IPS-15b (cell line): Measurements from ENCODE around the gene AACS.

Experiments
- H3K27me3 ChIP-seq: one replicate; pipeline ENCODE4 v1.6.1; 2013; ENCODE audit warnings: low read length; ENCODE audit not compliant: control insufficient read depth, insufficient read depth
- H3K36me3 ChIP-seq: one replicate; pipeline ENCODE4 v1.6.1; 2013; ENCODE audit warnings: low read length; ENCODE audit not compliant: control insufficient read depth, insufficient read depth
- H3K4me1 ChIP-seq: one replicate; pipeline ENCODE4 v1.6.1; 2013; ENCODE audit warnings: mild to moderate bottlenecking, low read length; ENCODE audit not compliant: control insufficient read depth, insufficient read depth
- H3K4me3 ChIP-seq: one replicate; pipeline ENCODE4 v1.5.1; 2013; ENCODE audit warnings: low read depth, low read length
- H3K9ac ChIP-seq: one replicate; pipeline ENCODE4 v1.6.1; 2013; ENCODE audit warnings: low read depth, mild to moderate bottlenecking, low read length
- H3K9me3 ChIP-seq: one replicate; pipeline ENCODE4 v1.6.1; 2013; ENCODE audit warnings: mild to moderate bottlenecking, low read length; ENCODE audit not compliant: control insufficient read depth, insufficient read depth

AACS gene

DNA sequence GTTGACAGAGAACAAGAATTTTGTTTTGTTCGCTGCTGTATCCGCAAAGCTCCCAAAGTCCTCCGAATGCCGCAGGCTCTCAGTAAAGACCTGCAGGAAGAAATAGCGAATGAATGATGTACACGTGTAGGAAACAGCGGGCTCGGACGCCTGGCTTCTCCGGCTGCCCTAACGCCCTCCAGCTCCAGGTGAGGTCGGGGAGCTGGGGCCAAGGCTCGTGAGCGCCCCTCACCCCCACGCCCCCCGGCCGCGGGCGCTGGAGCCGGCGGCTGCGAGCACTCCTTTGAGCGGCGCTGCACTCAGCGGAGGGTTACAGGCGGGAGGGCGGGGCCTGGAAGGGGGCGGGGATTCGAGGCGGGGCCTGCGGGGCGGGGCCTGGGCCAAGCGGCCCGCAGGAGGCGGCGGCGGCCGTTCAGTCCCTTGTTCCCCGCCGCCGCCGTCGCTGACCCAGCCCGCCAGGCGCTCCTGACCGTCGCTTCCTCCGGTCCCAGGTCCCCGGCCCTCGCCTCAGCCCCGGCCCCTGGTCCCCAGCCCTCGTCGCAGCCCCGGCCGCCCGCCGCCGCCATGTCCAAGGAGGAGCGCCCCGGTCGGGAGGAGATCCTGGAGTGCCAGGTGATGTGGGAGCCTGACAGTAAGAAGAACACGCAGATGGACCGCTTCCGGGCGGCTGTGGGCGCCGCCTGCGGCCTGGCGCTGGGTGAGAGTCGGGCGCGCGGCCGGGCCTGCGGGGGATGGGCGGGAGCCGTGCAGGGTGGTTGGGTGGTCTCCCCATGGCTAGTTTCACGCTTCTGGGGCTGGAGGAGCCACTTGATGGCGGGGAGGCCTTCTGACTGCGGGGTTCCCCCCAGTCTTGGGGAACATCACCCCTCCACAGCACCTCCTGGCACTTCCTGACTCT, at the start of gene AACS:
Gene AACS (plus strand): TSS at position 415 of the 898 bp plus-strand sequence. CDS start 150 bp downstream, at position 565.
- H3K36me3 ChIP-seq: peaks cover 9% of the 10 kb centered on the region
- H3K9me3 ChIP-seq: peaks cover 2% of the 10 kb centered on the region
- H3K4me1 ChIP-seq: peaks cover 8% of the 10 kb centered on the region
- H3K27me3 ChIP-seq: no peaks in the 10 kb centered on the region
- H3K9ac ChIP-seq: peak within 1 kb of the TSS; percentile 83
- peak within 1 kb of the TSS; percentile 88 for H3K4me3 ChIP-seq

GRCh38 chr12:125015680-125016310, 49.4 kb upstream of the AACS start:
- Histone ChIP-seq H3K4me3 (no peak overlapping the region), H3K9ac (no peak overlapping the region), H3K27me3 (no peaks in the 10 kb centered on the region), H3K4me1 (no peaks in the 10 kb centered on the region), H3K9me3 (no peaks in the 10 kb centered on the region), H3K36me3 (peaks cover 6% of the 10 kb centered on the region)

DNA sequence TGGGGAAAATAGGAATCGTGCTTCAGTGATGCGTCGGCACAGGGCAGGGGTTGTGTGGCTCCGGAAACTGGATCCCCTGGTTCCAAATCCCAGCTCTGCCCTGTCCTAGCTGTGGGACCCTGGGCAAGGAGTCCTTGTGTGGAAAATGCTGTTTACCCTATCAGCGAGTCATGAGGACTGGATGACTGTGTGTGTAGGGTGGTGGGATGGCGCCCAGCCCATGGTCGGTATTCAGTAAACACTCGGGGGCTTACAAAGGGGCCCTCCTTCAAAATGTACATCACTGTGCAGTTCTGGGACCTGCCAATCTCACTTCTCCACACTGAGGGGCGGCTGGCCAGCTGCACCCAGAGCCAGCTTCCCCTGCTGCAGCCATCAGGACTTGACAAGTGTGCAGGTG, 47.4 kb upstream of the AACS start:
- Histone ChIP-seq H3K9me3 (no peaks in the 10 kb centered on the region), H3K27me3 (no peaks in the 10 kb centered on the region), H3K4me3 (no peak overlapping the region), H3K4me1 (no peaks in the 10 kb centered on the region), H3K36me3 (peaks cover 6% of the 10 kb centered on the region), H3K9ac (no peak overlapping the region)

- Histone ChIP-seq H3K9ac (no peak overlapping the region), H3K36me3 (peaks cover 10% of the 10 kb centered on the region), H3K9me3 (no peaks in the 10 kb centered on the region)
Measured at GRCh38 chr12:125018356-125018755, 46.9 kb upstream of the AACS start.

DNA sequence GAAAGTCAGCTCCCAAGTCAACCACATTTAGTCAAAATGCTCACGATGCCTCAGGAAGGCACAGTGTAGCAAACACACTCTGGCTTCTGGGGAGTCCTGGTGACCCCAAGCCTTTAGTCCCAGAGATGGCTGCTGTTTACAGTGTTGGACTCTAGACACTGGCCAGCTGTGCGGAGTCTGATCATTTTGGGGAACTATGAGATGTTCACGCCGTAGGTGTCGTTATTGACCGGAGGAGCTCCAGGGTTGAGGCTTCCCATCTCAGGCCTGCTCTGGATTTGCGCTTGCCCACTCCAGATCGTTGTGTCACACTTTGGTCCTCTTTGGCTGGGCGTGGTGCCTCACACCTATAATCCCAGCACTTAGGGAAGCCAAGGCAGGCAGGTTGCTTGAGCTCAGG, 44.1 kb upstream of the AACS start:
- no peaks in the 10 kb centered on the region for H3K27me3 ChIP-seq
- H3K9me3 ChIP-seq: no peaks in the 10 kb centered on the region
- no peaks in the 10 kb centered on the region for H3K4me1 ChIP-seq
- peaks cover 7% of the 10 kb centered on the region for H3K36me3 ChIP-seq
- H3K4me3 ChIP-seq: no peak overlapping the region
- H3K9ac ChIP-seq: no peak overlapping the region

More at GRCh38 chr12:125018356-125018755, 46.9 kb upstream of the AACS start:
- no peaks in the 10 kb centered on the region for H3K4me1 ChIP-seq
- H3K27me3 ChIP-seq: no peaks in the 10 kb centered on the region
- no peak overlapping the region for H3K4me3 ChIP-seq

DNA sequence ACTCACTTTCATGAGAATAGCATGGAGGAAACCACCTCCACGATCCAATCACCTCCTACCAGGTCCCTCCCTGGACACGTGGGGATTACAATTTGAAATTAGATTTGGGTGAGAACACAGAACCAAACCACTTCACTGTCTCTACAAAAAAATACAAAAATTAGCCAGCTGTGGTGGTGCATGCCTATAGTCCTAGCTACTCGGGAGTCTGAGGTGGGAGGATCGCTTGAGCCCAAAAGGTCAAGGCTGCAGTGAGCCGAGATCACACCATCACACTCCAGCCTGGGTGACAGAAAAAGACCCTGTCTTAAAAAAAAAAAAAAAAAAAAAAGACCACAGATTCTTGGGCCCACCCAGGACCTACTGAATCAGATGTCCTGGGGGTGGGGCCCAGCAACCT, 43.5 kb upstream of the AACS start:
- no peaks in the 10 kb centered on the region for H3K27me3 ChIP-seq
- H3K4me1 ChIP-seq: no peaks in the 10 kb centered on the region
- H3K9me3 ChIP-seq: no peaks in the 10 kb centered on the region
- no peak overlapping the region for H3K4me3 ChIP-seq
- H3K9ac ChIP-seq: no peak overlapping the region
- peaks cover 7% of the 10 kb centered on the region for H3K36me3 ChIP-seq

GRCh38 chr12:125023065-125023464, 42.2 kb upstream of the AACS start:
- Histone ChIP-seq H3K4me1 (no peaks in the 10 kb centered on the region), H3K4me3 (no peak overlapping the region), H3K9me3 (no peaks in the 10 kb centered on the region), H3K36me3 (peaks cover 7% of the 10 kb centered on the region), H3K27me3 (no peaks in the 10 kb centered on the region), H3K9ac (no peak overlapping the region)

GRCh38 chr12:125024949-125025563, 40.2 kb upstream of the AACS start:
- Histone ChIP-seq H3K36me3 (peaks cover 7% of the 10 kb centered on the region), H3K9me3 (no peaks in the 10 kb centered on the region), H3K9ac (no peak overlapping the region), H3K27me3 (no peaks in the 10 kb centered on the region), H3K4me1 (no peaks in the 10 kb centered on the region), H3K4me3 (no peak overlapping the region)

GRCh38 chr12:125025606-125026235, 39.5 kb upstream of the AACS start:
- Histone ChIP-seq H3K9me3 (no peaks in the 10 kb centered on the region), H3K4me1 (no peaks in the 10 kb centered on the region), H3K4me3 (no peak overlapping the region), H3K9ac (no peak overlapping the region), H3K36me3 (peaks cover 7% of the 10 kb centered on the region), H3K27me3 (no peaks in the 10 kb centered on the region)

GRCh38 chr12:125028106-125028505, 37.1 kb upstream of the AACS start:
- H3K4me3 ChIP-seq: no peak overlapping the region
- H3K4me1 ChIP-seq: no peaks in the 10 kb centered on the region
- H3K36me3 ChIP-seq: peaks cover 5% of the 10 kb centered on the region
- H3K27me3 ChIP-seq: no peaks in the 10 kb centered on the region
- H3K9ac ChIP-seq: no peak overlapping the region
- H3K9me3 ChIP-seq: no peaks in the 10 kb centered on the region

DNA sequence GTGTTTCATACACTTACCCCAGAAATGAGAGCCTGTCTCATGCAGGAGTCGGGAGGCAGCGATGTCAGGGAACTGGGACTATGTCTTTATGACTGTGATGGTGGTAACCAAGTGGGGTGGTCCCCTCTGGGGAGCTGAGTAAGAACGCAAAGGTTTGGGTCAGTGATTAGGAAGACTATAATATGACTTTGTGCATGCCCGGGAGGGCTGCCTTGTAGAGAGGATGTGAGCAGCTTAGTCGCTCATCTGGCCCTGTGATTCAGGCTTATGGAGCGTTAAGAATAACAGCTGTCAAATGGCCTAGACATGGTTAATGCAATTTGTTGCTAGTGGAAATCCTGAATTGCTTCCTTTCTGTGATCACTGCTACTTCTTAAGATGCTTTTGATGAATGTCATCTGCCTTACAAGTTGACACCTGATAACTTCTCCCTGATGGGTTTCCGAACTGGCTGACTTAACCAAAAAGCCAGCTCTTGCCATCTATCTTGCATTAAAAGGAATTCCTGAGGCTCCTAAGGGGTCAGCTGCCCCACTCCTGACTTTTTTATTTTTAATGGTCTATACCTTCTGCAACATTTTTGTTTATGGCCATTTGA, 35.4 kb upstream of the AACS start:
- Histone ChIP-seq H3K9ac (no peak overlapping the region), H3K9me3 (no peaks in the 10 kb centered on the region), H3K4me3 (no peak overlapping the region), H3K36me3 (peaks cover 3% of the 10 kb centered on the region), H3K4me1 (no peaks in the 10 kb centered on the region), H3K27me3 (no peaks in the 10 kb centered on the region)
